Peyer's patch (tissue), 4 donors: ENCODE data around the gene CACNA2D3.

Experiments used
- CTCF ChIP-seq, 6 experiments: fragments of 450-650 bp in 4 of 6; fragments of 200-600 bp in 2 of 6; sonication (generic) in 1 of 6; IDR thresholded peaks; one replicate each; pipeline ENCODE4 v1.5.1; 2017 to 2019; ENCODE audit warnings: antibody characterized with exemption in 6 of 6, mild to moderate bottlenecking in 3 of 6, moderate library complexity in 1 of 6
- POLR2A ChIP-seq, 2 donors: fragments of 450-650 bp; IDR thresholded peaks; one replicate each; pipeline ENCODE4 v1.5.1; 2017; ENCODE audit warnings: antibody characterized with exemption in 2 of 2, mild to moderate bottlenecking in 2 of 2, moderate library complexity in 2 of 2

- TF ChIP-seq POLR2A (IDR thresholded peaks at IDR 0.05) (no peak), CTCF (IDR thresholded peaks at IDR 0.05) (no peak)
Observed at GRCh38 chr3:54211097-54211496, 88.7 kb downstream of the CACNA2D3 start.
